ENCODE results near the gene CYP4X1. TPM values are rescaled to one million over a fixed set of nuclear protein-coding genes. Genes with fewer than 3 reads are reported as not detected.

The CYP4X1 gene
- 0.03 TPM in 1 of 5 replicates, not detected in the others for total RNA-seq (2022; extraction: Qiagen RNA extraction; ENCODE audit: low read depth)

DNA sequence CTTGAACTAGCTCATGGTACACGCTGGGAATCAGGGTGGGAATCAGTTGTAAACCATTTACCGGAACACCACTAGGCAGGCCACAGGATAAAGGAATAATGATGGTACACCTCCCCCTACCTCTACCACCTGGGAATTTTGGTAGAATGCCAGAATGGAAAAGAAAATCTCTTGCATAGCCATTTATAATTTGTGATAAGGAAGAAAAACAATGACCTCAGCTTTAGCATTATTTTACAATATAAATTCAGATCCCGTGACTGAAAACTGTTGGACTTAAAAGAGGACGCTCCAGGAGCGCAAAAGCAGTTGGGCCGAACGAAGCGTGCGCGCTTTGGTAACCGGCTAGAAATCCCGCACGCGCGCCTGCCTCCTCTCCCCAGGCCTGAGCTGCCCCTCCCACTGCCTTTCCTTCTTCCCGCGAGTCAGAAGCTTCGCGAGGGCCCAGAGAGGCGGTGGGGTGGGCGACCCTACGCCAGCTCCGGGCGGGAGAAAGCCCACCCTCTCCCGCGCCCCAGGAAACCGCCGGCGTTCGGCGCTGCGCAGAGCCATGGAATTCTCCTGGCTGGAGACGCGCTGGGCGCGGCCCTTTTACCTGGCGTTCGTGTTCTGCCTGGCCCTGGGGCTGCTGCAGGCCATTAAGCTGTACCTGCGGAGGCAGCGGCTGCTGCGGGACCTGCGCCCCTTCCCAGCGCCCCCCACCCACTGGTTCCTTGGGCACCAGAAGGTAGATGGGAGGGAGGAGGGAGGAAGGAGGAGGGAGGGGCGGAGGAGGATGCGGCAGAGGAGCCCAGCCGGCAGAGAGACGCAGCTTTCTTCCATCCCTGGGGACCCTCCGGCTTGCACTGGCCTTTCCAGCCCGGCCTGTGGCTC, at the start of gene CYP4X1:
CYP4X1 (plus strand) TSS at position 402 of the 873 bp plus-strand sequence; CDS start at position 551, 149 bp downstream.

GRCh38 chr1:47067097-47067594, 43.7 kb downstream of the CYP4X1 start, which contains the start of gene CYP4Z1:
Gene CYP4Z1 (plus strand): TSS chr1:47067231. CDS start chr1:47067491, 260 bp downstream.

Other genes with a start within 250 kb of the CYP4X1 start
- gene CYP4B1, start 224.6 kb upstream of the CYP4X1 start, total RNA-seq (2022; extraction: Qiagen RNA extraction; ENCODE audit: low read depth): not detected in 5 replicates
- gene CYP4A11, start 82.2 kb upstream of the CYP4X1 start, total RNA-seq (2022; extraction: Qiagen RNA extraction; ENCODE audit: low read depth): not detected in 5 replicates
- gene CYP4Z1, start 43.6 kb downstream of the CYP4X1 start, total RNA-seq (2022; extraction: Qiagen RNA extraction; ENCODE audit: low read depth): not detected in 5 replicates
- not detected in 5 replicates for gene CYP4A22, start 113.8 kb downstream of the CYP4X1 start, total RNA-seq (2022; extraction: Qiagen RNA extraction; ENCODE audit: low read depth)
- 5.5 to 8.8 TPM (median 7.7 TPM) in 5 replicates for gene PDZK1IP1, start 166.4 kb downstream of the CYP4X1 start, total RNA-seq (2022; extraction: Qiagen RNA extraction; ENCODE audit: low read depth)
- gene TAL1, start 208.6 kb downstream of the CYP4X1 start, total RNA-seq (2022; extraction: Qiagen RNA extraction; ENCODE audit: low read depth): not detected in 5 replicates

Data from A549 treated with CpdA at 1 μM for 4 hours (cell line).